Lower leg skin (tissue), 3 donors: Measurements from ENCODE around the gene ZNF236.

ENCODE experiments used
- POLR2A ChIP-seq, 2 donors: fragments of 450-650 bp; IDR thresholded peaks; one replicate each; pipeline ENCODE4 v1.6.1; 2016 to 2017; ENCODE audit warnings: antibody characterized with exemption in 2 of 2, mild to moderate bottlenecking in 1 of 2, moderate library complexity in 1 of 2
- TF ChIP-seq, protein P1 (sequence below), 3 donors: fragments of 450-650 bp; IDR thresholded peaks; one replicate each; pipeline ENCODE4 v1.5.1; 2016; ENCODE audit warnings: antibody characterized with exemption in 3 of 3, mild to moderate bottlenecking in 3 of 3, moderate library complexity in 2 of 3

DNA sequence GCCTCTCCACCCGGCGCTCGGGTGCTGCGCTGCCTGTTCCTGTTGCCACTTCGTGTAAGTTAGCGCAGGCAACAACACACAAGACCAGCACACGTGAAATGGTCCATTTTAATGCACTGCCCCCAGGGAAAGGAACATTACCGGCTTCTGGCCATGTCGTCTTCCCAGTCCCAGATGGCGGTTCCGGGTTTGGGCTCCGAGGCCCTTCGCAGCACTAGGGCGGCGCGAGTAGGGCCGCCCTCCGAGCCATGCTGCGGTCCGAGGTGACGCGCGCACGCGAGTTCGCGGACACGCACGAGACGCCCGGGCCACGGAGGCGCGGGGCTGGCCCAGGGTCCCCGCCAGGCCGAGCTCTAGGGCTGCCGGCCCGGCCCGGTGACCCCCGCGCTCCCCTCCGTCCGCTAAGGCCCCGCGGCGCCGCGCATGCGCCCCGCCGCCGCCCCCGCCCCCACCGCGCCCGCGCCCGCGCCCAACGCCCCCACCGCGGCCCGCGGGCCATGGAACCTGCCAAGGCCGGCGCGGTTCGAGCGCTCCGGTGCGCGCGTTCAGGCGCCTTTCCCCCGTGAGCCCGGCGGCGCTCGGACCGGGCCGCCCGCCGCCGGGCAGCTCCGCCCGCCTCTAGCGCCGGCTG is 367 bp upstream of the ZNF236 start:
- TF ChIP-seq POLR2A (IDR thresholded peaks at IDR 0.05) = no peak
- TF ChIP-seq, protein P1, sequence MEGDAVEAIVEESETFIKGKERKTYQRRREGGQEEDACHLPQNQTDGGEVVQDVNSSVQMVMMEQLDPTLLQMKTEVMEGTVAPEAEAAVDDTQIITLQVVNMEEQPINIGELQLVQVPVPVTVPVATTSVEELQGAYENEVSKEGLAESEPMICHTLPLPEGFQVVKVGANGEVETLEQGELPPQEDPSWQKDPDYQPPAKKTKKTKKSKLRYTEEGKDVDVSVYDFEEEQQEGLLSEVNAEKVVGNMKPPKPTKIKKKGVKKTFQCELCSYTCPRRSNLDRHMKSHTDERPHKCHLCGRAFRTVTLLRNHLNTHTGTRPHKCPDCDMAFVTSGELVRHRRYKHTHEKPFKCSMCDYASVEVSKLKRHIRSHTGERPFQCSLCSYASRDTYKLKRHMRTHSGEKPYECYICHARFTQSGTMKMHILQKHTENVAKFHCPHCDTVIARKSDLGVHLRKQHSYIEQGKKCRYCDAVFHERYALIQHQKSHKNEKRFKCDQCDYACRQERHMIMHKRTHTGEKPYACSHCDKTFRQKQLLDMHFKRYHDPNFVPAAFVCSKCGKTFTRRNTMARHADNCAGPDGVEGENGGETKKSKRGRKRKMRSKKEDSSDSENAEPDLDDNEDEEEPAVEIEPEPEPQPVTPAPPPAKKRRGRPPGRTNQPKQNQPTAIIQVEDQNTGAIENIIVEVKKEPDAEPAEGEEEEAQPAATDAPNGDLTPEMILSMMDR (IDR thresholded peaks at IDR 0.05) = no peak
